ENCODE data around the gene C10orf90. TPM values are rescaled to one million over a fixed set of nuclear protein-coding genes. Genes with fewer than 3 reads are reported as not detected.

C10orf90 gene
- total and polyA plus RNA-seq, 2 of the 8 experiments (the other 6 are each of a cell fraction or from before 2014, with no cell fraction given) = 0.21 TPM; not detected in 1

- no peak for TF ChIP-seq POLR2A (IDR thresholded peaks at IDR 0.05; ENCODE audit: control extremely low read depth in 1 of 2, low read depth in 2 of 2, low read length in 2 of 2)
- TF ChIP-seq SP4 (IDR thresholded peaks at IDR 0.05; ENCODE audit: low read length) = no peak
Measured at GRCh38 chr10:126431816-126432215, 238.7 kb downstream of the C10orf90 start (continued).

Measured in H1 (cell line).